PC-3 (cell line): Measurements from ENCODE around the gene NNT.

Source experiments
- CTCF ChIP-seq: fragments of 300-600 bp; sonication (generic); conservative IDR thresholded peaks from 2 replicates; pipeline ENCODE4 v1.5.1; 2017; ENCODE audit warnings: antibody characterized with exemption, low read depth, mild to moderate bottlenecking, low read length
- EZH2 ChIP-seq: fragments of 300-600 bp; sonication (generic); IDR thresholded peaks from one replicate; pipeline ENCODE4 v1.6.1; 2017; ENCODE audit warnings: antibody characterized with exemption, mild to moderate bottlenecking, low read length; ENCODE audit not compliant: unreplicated experiment
- EZH2phosphoT487 ChIP-seq: fragments of 300-600 bp; sonication (generic); IDR thresholded peaks from 2 replicates; pipeline ENCODE4 v1.6.1; 2018; ENCODE audit warnings: mild to moderate bottlenecking, antibody characterized with exemption, low read length, borderline replicate concordance

DNA sequence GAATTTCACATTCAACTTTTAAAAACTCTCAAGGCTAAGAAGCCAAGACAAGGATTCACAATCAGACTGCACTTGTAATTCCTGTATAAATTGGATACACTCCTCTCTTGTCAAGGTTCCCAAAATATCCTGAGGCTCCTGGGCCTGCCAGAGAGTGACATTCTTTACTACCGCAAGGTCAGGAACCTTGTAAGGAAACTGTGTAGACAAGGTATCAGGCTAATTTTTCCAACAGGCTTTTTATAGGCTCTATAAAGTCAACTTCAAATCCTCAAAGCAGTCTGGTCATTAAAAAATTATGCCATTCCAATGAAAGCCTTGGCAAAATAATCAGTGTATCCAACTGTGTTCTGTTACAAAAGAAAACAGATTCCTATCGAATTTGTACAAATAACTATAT lies 30.6 kb upstream of the NNT start:
- TF ChIP-seq EZH2 (no peak), CTCF (no peak), EZH2phosphoT487 (no peak)
